NCI-H1436 treated with DMSO at 0.1 percent for 48 hours (cell line): Measurements from ENCODE around the gene FAM107B.

Experiments used
- DNase-seq: peaks from one replicate; lab custom pipeline; 2025; lab: John Stamatoyannopoulos, UW

Gene FAM107B

GRCh38 chr10:14533295-14533694 is 241.4 kb downstream of the FAM107B start:
- no peak for DNase-seq

- DNase-seq: no peak
These were observed 242.0 kb downstream of the FAM107B start for GRCh38 chr10:14532473-14533251.

GRCh38 chr10:14531974-14532373 is 242.7 kb downstream of the FAM107B start:
- no peak for DNase-seq

- DNase-seq: no peak
These were observed 244.2 kb downstream of the FAM107B start for GRCh38 chr10:14530465-14530864.

GRCh38 chr10:14529351-14529750 is 245.3 kb downstream of the FAM107B start:
- DNase-seq: no peak

GRCh38 chr10:14528450-14528849 is 246.2 kb downstream of the FAM107B start:
- DNase-seq: no peak

- no peak for DNase-seq
These were observed 246.8 kb downstream of the FAM107B start for GRCh38 chr10:14527915-14528314.

GRCh38 chr10:14527134-14527844 is 247.4 kb downstream of the FAM107B start:
- DNase-seq: no peak

- no peak for DNase-seq
These were observed 248.4 kb downstream of the FAM107B start for GRCh38 chr10:14526326-14526725.

- no peak for DNase-seq
These were observed 249.9 kb downstream of the FAM107B start for GRCh38 chr10:14524691-14525324.

- no peak for DNase-seq
These were observed 251.4 kb downstream of the FAM107B start for GRCh38 chr10:14523286-14523685.

- DNase-seq: no peak
These were observed 254.9 kb downstream of the FAM107B start for GRCh38 chr10:14519785-14520184.

- no peak for DNase-seq
These were observed 256.5 kb downstream of the FAM107B start for GRCh38 chr10:14518149-14518548.

GRCh38 chr10:14513123-14513522 is 261.6 kb downstream of the FAM107B start:
- DNase-seq: no peak

- no peak for DNase-seq
These were observed 264.4 kb downstream of the FAM107B start for GRCh38 chr10:14510346-14510745.

GRCh38 chr10:14508725-14509124 is 266.0 kb downstream of the FAM107B start:
- no peak for DNase-seq

GRCh38 chr10:14507781-14508180 is 266.9 kb downstream of the FAM107B start:
- DNase-seq: no peak

- DNase-seq: peak; percentile 34
These were observed 267.5 kb downstream of the FAM107B start for GRCh38 chr10:14507176-14507575.

GRCh38 chr10:14502431-14502830 is 272.3 kb downstream of the FAM107B start:
- DNase-seq: no peak

GRCh38 chr10:14500172-14500765 is 274.4 kb downstream of the FAM107B start:
- DNase-seq: no peak

GRCh38 chr10:14499601-14499904 is 275.1 kb downstream of the FAM107B start:
- no peak for DNase-seq

- DNase-seq: no peak
These were observed 276.4 kb downstream of the FAM107B start for GRCh38 chr10:14498326-14498725.

GRCh38 chr10:14491811-14492210 is 282.9 kb downstream of the FAM107B start:
- no peak for DNase-seq
